G401 (cell line): ENCODE data around the gene SEC61A1. TPM values are rescaled to one million over a fixed set of nuclear protein-coding genes. Genes with fewer than 3 reads are reported as not detected.

ENCODE experiments used
- DNase-seq: peaks from one replicate; pipeline ENCODE4 v3.0.0-alpha.2; 2015; ENCODE audit warnings: low spot score
- in situ Hi-C: cut with HindIII; loops from 2 replicates; pipeline ENCODE4 v1.10.0; 2016; ENCODE audit warnings: low sequenced_read_pairs, mixed read lengths
- total RNA-seq: library from RNA; depleted of rRNA; stranded (reverse); fragments of >200 nt; shearing (Covaris generic); gene quantifications from 2 replicates; pipeline ENCODE4 v1.2.3, GENCODE V29; 2014; rRNA removed

Gene SEC61A1
- total RNA-seq, 1 experiment from 2014 or later: 174 TPM

DNA sequence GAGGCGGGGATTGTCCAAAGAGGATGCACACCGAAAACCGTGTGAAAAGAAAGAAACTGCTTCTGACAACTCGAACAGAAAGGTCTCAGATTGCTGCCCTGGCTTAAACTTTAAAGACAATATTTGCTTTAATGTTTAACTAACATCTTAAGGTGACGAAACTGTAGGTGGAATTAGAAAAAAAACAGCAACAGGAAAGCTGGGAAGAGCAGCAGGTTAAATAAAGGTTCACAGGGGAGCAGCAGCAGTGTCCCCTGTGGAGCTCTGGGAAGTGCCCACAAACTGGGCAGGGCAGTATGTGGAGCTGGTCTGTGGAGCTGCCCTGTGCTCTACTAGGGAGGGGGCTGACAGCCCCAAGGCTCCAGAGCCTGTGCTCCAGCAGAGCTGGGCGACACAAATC, 46.0 kb downstream of the SEC61A1 start:
- in situ Hi-C loops: no loop called here

GRCh38 chr3:128100161-128100560, 47.9 kb downstream of the SEC61A1 start:
- in situ Hi-C loops: no loop called here
- DNase-seq: no peak

More for the DNA sequence above, 46.0 kb downstream of the SEC61A1 start:
- DNase-seq: no peak

GRCh38 chr3:128100638-128101037, 48.4 kb downstream of the SEC61A1 start:
- in situ Hi-C loops: no loop called here
- no peak for DNase-seq

- in situ Hi-C loops: no loop called here
- no peak for DNase-seq
Observed at GRCh38 chr3:128103136-128103676, 51.0 kb downstream of the SEC61A1 start.

DNA sequence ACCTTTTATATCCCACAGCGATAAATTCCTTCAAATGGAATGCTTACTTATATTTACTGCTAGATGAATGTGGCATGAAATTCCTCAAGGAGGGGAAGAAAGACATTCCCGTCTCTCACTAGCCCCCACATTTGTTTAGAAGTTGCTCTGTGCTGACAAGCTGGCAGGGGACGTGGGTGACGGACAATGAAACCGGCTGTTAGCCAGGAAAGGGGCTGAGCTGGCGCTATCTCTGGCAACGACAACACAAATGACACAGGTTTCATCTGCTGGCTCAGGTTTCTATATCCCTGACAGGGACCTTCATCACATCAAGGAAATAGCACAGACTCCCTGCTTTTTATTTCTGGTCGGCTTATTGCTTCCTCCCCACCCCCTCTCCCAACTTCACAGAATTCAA, 55.6 kb downstream of the SEC61A1 start:
- in situ Hi-C loops: no loop called here
- no peak for DNase-seq

DNA sequence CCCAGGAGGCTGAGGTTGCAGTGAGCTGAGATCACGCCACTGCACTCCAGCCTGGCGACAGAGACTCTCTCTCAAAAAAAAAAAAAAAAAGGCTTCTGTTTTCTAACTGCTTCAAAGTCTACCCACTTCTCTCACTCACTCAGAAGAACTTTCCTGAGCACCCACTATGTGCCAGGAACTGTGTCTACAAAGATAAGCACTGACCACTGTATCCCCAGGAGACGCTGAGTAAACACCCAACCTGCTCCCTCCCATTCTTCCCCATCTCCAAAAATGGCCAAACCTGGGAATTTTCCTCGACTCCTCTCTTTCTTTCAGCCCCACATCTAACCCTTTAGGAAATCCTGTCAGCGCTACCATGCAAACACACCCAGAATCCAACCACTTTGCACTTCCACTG, 58.9 kb downstream of the SEC61A1 start:
- in situ Hi-C loops: no loop called here
- no peak for DNase-seq

DNA sequence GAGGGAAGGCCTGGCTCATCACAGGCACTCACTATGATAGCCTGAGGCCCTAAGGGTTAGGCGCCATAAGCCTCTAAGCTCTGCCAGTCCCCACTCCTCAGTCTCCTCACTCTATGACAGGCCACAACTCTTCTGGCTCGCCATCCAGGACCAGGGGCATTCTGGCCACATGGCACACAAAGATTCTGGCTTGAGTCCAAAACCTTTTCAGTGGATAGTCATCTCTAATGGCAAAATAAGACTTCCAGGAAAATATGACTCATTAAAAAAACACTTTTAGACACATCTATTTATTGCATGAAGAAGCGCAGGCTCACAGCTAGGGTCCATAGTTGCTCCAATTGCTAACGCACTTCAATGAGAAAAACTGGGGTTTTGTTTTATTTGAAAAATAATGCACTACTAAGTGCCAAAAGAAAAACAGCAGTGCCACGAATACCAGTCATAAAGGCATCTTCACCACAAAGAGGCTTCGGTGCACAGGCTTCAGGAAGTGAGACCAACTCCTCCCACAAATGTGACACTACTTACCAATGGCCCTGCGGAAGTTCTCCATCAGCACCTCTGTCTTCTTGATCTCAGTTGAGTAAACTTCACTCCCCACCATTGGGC, 60.2 kb downstream of the SEC61A1 start:
- in situ Hi-C loops: no loop called here

DNA sequence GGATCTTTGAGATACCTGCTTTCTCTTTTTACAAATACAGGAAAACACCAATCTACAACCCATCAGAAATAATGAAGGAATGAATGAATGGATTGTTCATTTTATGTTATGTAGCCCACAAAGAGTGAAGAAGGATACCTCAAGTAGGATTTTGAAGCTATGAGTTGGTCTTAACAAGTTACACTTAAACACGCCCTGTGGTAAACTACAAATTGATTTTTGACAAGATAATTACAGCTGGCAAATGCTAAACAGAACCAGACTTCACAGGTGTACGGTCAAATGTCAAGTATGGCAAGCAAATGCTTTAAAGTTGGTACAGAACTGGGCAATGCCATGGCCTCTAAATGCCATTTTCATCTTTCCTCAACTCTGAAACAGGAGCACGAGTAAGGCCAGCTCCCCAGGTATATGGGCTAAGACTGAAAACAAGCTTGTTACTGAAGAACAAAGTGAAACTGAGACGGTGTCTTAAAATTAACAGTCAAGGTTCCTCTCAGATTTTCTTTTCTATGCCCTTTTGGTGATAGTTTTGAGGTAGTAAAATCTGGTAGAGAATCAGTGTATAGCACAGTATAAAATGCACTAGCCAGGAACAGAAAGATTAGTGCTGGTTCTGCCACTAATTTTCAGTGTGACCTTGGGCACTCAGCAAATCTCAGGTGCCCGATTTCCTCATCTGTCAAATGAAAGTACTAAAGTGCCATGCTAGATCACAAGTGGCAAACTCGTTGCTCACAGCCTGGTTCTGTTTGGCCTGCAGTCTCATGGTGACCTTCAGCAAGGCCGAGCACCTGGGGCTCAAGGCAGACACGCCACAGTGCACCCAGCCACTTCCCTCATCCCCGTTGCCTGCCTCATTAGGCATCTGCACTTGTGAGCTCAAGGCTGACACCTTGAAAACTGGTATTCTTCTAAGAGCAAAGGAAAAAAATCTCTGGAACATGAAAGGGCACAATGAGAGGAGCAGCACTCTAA, 61.9 kb downstream of the SEC61A1 start:
- in situ Hi-C loops: no loop called here
- no peak for DNase-seq

More for the DNA sequence above, 60.2 kb downstream of the SEC61A1 start:
- DNase-seq: peak; percentile 4

Other genes with a start within 250 kb of the SEC61A1 start
- not detected in 2 replicates for gene MGLL, start 229.9 kb upstream of the SEC61A1 start, total RNA-seq
- gene KBTBD12, start 137.2 kb upstream of the SEC61A1 start, total RNA-seq: not detected in 2 replicates
- 160 and 177 TPM in 2 replicates for gene RUVBL1, start 71.4 kb downstream of the SEC61A1 start, total RNA-seq
- gene EEFSEC, start 101.0 kb downstream of the SEC61A1 start, total RNA-seq: 14.6 and 25.1 TPM in 2 replicates